GM23338 (cell line): ENCODE data around the gene LAMB1. TPM values are rescaled to one million over a fixed set of nuclear protein-coding genes. Genes with fewer than 3 reads are reported as not detected.

Experiments
- ATAC-seq: fragments of 200-7000 bp; cut with Tn5 transposase; 3 replicates; pipeline ENCODE4 v1.9.1; 2020
- DNase-seq: peaks from one replicate; pipeline ENCODE4 v3.0.0-alpha.2; 2015; ENCODE audit warnings: low spot score
- H2AFZ ChIP-seq: fragments of 200-600 bp; sonication (generic); 2 replicates; pipeline ENCODE4 v1.8.0; 2016; ENCODE audit warnings: antibody characterized with exemption, mild to moderate bottlenecking, moderate library complexity
- H3F3A ChIP-seq: fragments of 200-600 bp; sonication (generic); replicated peaks from 2 replicates; pipeline ENCODE4 v1.8.0; 2017; ENCODE audit warnings: antibody characterized with exemption, mixed run types, low read depth
- H3K27ac ChIP-seq: fragments of 200-600 bp; sonication (generic); 2 replicates; pipeline ENCODE4 v1.6.1; 2016; ENCODE audit warnings: low read depth
- H3K27me3 ChIP-seq: fragments of 200-600 bp; sonication (generic); 2 replicates; pipeline ENCODE4 v1.8.0; 2016; ENCODE audit warnings: mild to moderate bottlenecking, mixed run types, moderate library complexity; ENCODE audit not compliant: insufficient read depth
- H3K36me3 ChIP-seq: fragments of 200-600 bp; sonication (generic); 2 replicates; pipeline ENCODE4 v1.8.0; 2016; ENCODE audit warnings: mild to moderate bottlenecking; ENCODE audit not compliant: insufficient read depth
- H3K4me1 ChIP-seq: fragments of 200-600 bp; sonication (generic); 2 replicates; pipeline ENCODE4 v1.8.0; 2016; ENCODE audit warnings: mild to moderate bottlenecking, moderate library complexity; ENCODE audit not compliant: insufficient read depth
- H3K4me2 ChIP-seq: fragments of 200-600 bp; sonication (generic); 2 replicates; pipeline ENCODE4 v1.7.1; 2017; ENCODE audit warnings: mixed run types
- H3K4me3 ChIP-seq: fragments of 200-600 bp; sonication (generic); 2 replicates; pipeline ENCODE4 v1.6.1; 2016; ENCODE audit warnings: mixed run types
- H3K79me2 ChIP-seq: fragments of 200-600 bp; sonication (generic); replicated peaks from 2 replicates; pipeline ENCODE4 v1.8.0; 2017; ENCODE audit warnings: mild to moderate bottlenecking; ENCODE audit not compliant: insufficient read depth
- H3K9me2 ChIP-seq: fragments of 200-600 bp; sonication (generic); 2 replicates; pipeline ENCODE4 v1.8.0; 2017; ENCODE audit not compliant: insufficient read depth
- H4K20me1 ChIP-seq: fragments of 200-600 bp; sonication (generic); replicated peaks from 2 replicates; pipeline ENCODE4 v1.8.0; 2017; ENCODE audit warnings: mild to moderate bottlenecking; ENCODE audit not compliant: insufficient read depth
- H3K27ac Mint-ChIP-seq: 2 replicates; pipeline ENCODE4 v1.8.0; 2020; ENCODE audit warnings: inconsistent platforms, mild to moderate bottlenecking, moderate library complexity, mixed read lengths
- H3K27me3 Mint-ChIP-seq: 3 replicates; pipeline ENCODE4 v1.8.0; 2022; ENCODE audit warnings: low read depth, mild to moderate bottlenecking, moderate library complexity, mixed read lengths, inconsistent platforms; ENCODE audit not compliant: insufficient read depth, poor library complexity
- H3K36me3 Mint-ChIP-seq: 3 replicates; pipeline ENCODE4 v1.8.0; 2021; ENCODE audit warnings: low read depth, mild to moderate bottlenecking, inconsistent platforms, moderate library complexity, mixed read lengths
- H3K4me1 Mint-ChIP-seq: 3 replicates; pipeline ENCODE4 v1.8.0; 2020; ENCODE audit warnings: mild to moderate bottlenecking, inconsistent platforms, mixed read lengths
- H3K4me3 Mint-ChIP-seq: 3 replicates; pipeline ENCODE4 v1.8.0; 2021; ENCODE audit warnings: moderate library complexity, mild to moderate bottlenecking, inconsistent platforms, mixed read lengths
- H3K9me3 Mint-ChIP-seq: 3 replicates; pipeline ENCODE4 v1.8.0; 2020; ENCODE audit warnings: moderate library complexity, mild to moderate bottlenecking, inconsistent platforms, mixed read lengths
- EZH2 ChIP-seq: fragments of 200-600 bp; sonication (generic); IDR thresholded peaks from one replicate; pipeline ENCODE4 v1.8.0; 2017; ENCODE audit warnings: antibody characterized with exemption, mild to moderate bottlenecking, low read depth; ENCODE audit not compliant: unreplicated experiment
- EZH2phosphoT487 ChIP-seq: fragments of 200-600 bp; sonication (generic); IDR thresholded peaks from one replicate; pipeline ENCODE4 v1.8.1; 2018; ENCODE audit warnings: antibody characterized with exemption; ENCODE audit not compliant: unreplicated experiment
- JUNB ChIP-seq: IDR thresholded peaks from one replicate; pipeline ENCODE4 v1.6.1; 2016; ENCODE audit warnings: antibody characterized with exemption; ENCODE audit not compliant: unreplicated experiment
- NANOG ChIP-seq: IDR thresholded peaks from 2 replicates; pipeline ENCODE4 v1.6.1; 2016; ENCODE audit warnings: antibody characterized with exemption, borderline replicate concordance
- ZNF462 ChIP-seq: fragments of 250-450 bp; sonication (Bioruptor Pico); IDR thresholded peaks from 2 replicates; pipeline ENCODE4 v1.5.0; 2020; ENCODE audit warnings: mild to moderate bottlenecking, moderate library complexity
- polyA plus RNA-seq: library from polyadenylated mRNA; unstranded; fragments of >200 nt; fragmentation: Nextera tagmentation; extraction: Ambion mirVana; gene quantifications from 2 replicates; pipeline ENCODE4 v1.2.1, GENCODE V29; 2016
- total RNA-seq: library from RNA; depleted of rRNA; stranded (reverse); fragments of >200 nt; shearing (Covaris generic); gene quantifications from 2 replicates; pipeline ENCODE4 v1.2.3, GENCODE V29; 2014

LAMB1 gene
- total and polyA plus RNA-seq, 2 experiments from 2014 or later: 53.5 to 57.8 TPM

- no peak overlapping the region for H3K4me3 Mint-ChIP-seq
- no peaks in the 10 kb centered on the region for H3K9me3 Mint-ChIP-seq
- TF ChIP-seq NANOG (no peak), EZH2phosphoT487 (no peak), ZNF462 (CRISPR knock-in tag) (0 out of 2 replicates have a peak, but pooled peaks have one; percentile 17)
Observed at GRCh38 chr7:108034586-108034985, 31.6 kb upstream of the LAMB1 start.

GRCh38 chr7:108033776-108034497, 31.0 kb upstream of the LAMB1 start:
- no peaks in the 10 kb centered on the region for H4K20me1 ChIP-seq
- H3K4me3 ChIP-seq: no peak overlapping the region
- H3K27me3 Mint-ChIP-seq: peaks cover 2% of the 10 kb centered on the region
- peak overlapping the region; percentile 31; the same call in 1 of the 2 replicates for H3K27ac Mint-ChIP-seq
- no peaks in the 10 kb centered on the region for H3K36me3 Mint-ChIP-seq
- peaks cover 18% of the 10 kb centered on the region for H3K4me1 Mint-ChIP-seq
- TF ChIP-seq JUNB (no peak), EZH2 (no peak)
- peaks cover 12% of the 10 kb centered on the region; the same call in 1 of the 2 replicates for H3K4me1 ChIP-seq
- ATAC-seq (no peak), DNase-seq (no peak)
- H2AFZ ChIP-seq: no peak overlapping the region
- no peaks in the 10 kb centered on the region for H3K9me2 ChIP-seq
- no peak overlapping the region for H3K27ac ChIP-seq
- H3K27me3 ChIP-seq: no peaks in the 10 kb centered on the region
- H3F3A ChIP-seq: no peaks in the 10 kb centered on the region
- H3K4me3 Mint-ChIP-seq: no peak overlapping the region
- no peaks in the 10 kb centered on the region for H3K9me3 Mint-ChIP-seq
- H3K4me2 ChIP-seq: no peak overlapping the region
- H3K79me2 ChIP-seq: no peaks in the 10 kb centered on the region
- no peaks in the 10 kb centered on the region for H3K36me3 ChIP-seq

More at GRCh38 chr7:108034586-108034985, 31.6 kb upstream of the LAMB1 start:
- H3K4me1 ChIP-seq: peaks cover 12% of the 10 kb centered on the region; the same call in 1 of the 2 replicates
- H3K4me1 Mint-ChIP-seq: peaks cover 18% of the 10 kb centered on the region
- H3F3A ChIP-seq: no peaks in the 10 kb centered on the region
- 0 out of 2 replicates have a peak overlapping the region, but pooled peaks have one; percentile 5 for H3K27ac ChIP-seq
- ATAC-seq (peak; percentile 92), DNase-seq (peak; percentile 75)
- peaks cover 2% of the 10 kb centered on the region for H3K27me3 Mint-ChIP-seq
- no peaks in the 10 kb centered on the region for H3K79me2 ChIP-seq
- H3K36me3 Mint-ChIP-seq: no peaks in the 10 kb centered on the region
- no peaks in the 10 kb centered on the region for H3K36me3 ChIP-seq
- H3K4me3 ChIP-seq: no peak overlapping the region
- H3K9me2 ChIP-seq: no peaks in the 10 kb centered on the region
- peak overlapping the region; percentile 53; the same call in 1 of the 2 replicates for H3K27ac Mint-ChIP-seq
- H4K20me1 ChIP-seq: no peaks in the 10 kb centered on the region
- H3K27me3 ChIP-seq: no peaks in the 10 kb centered on the region
- H3K4me2 ChIP-seq: no peak overlapping the region
- no peak overlapping the region for H2AFZ ChIP-seq
